Left lung (tissue), 10 donors: ENCODE data around the gene HDLBP. TPM values are rescaled to one million over a fixed set of nuclear protein-coding genes. Genes with fewer than 3 reads are reported as not detected.

Experiments used
- ATAC-seq: fragments of 200-7000 bp; cut with Tn5 transposase; one replicate; pipeline ENCODE4 v1.9.1; 2020; ENCODE audit warnings: moderate library complexity
- DNase-seq, 4 donors: peaks; one replicate each; pipeline ENCODE4 v3.0.0-alpha.2; 2013 to 2020
- H3K27ac ChIP-seq, 2 donors: fragments of 200-600 bp; sonication (generic) in 1 of 2; one replicate each; pipeline versions ENCODE4 v1.5.0 to v1.8.0; 2020 to 2021
- H3K27me3 ChIP-seq, 2 donors: fragments of 200-600 bp; sonication (generic) in 1 of 2; one replicate each; pipeline versions ENCODE4 v1.5.0 to v1.8.0; 2020 to 2021
- H3K36me3 ChIP-seq, 2 donors: fragments of 200-600 bp; sonication (generic) in 1 of 2; one replicate each; pipeline versions ENCODE4 v1.5.0 to v1.8.0; 2020 to 2021
- H3K4me1 ChIP-seq, 2 donors: fragments of 200-600 bp; one replicate each; pipeline ENCODE4 v1.8.0; 2021
- H3K4me3 ChIP-seq, 2 donors: fragments of 200-600 bp; sonication (generic) in 1 of 2; one replicate each; pipeline versions ENCODE4 v1.5.0 to v1.8.0; 2020 to 2021; ENCODE audit warnings: mild to moderate bottlenecking in 1 of 2
- H3K9me3 ChIP-seq, 2 donors: fragments of 200-600 bp; sonication (generic) in 1 of 2; one replicate each; pipeline versions ENCODE4 v1.5.0 to v1.8.0; 2020 to 2021
- CTCF ChIP-seq, 2 donors: fragments of 200-600 bp; sonication (generic) in 1 of 2; IDR thresholded peaks; one replicate each; pipeline versions ENCODE4 v1.5.0 to v1.8.0; 2021; ENCODE audit warnings: antibody characterized with exemption in 2 of 2
- intact Hi-C, 2 donors: fragments of 100-400 bp; cut with DNase I; formaldehyde crosslinking; loops; one replicate each; pipeline versions ENCODE4 v1.11.2 to v1.14.2; 2022
- polyA plus RNA-seq, 6 donors: library from polyadenylated mRNA; unstranded; fragments of 120-200 nt; gene quantifications; one replicate each; pipeline ENCODE4 v1.2.1, GENCODE V29; 2013; ENCODE audit not compliant: insufficient read length in 6 of 6
- total RNA-seq, 2 donors: library from RNA; stranded (reverse); fragmentation: NEBNext Ultra II Directional; extraction: Animal tissue kit (Norgen Biotek cat#: 25700); gene quantifications; one replicate each; pipeline ENCODE4 v1.2.1, GENCODE V29; 2021
- donor health status: DM: no; HTN: yes; CAD: no.
- donor health status: DM: no; HTN: no; CAD: no.

Gene HDLBP
- total and polyA plus RNA-seq, 8 donors = 369 to 567 (median 401) TPM

GRCh38 chr2:241274127-241274526 lies 41.3 kb downstream of the HDLBP start:
- Histone ChIP-seq H3K4me3 (no peak overlapping the region), H3K27ac (no peak overlapping the region), H3K9me3 (no peaks in the 10 kb centered on the region), H3K27me3 (no peaks in the 10 kb centered on the region), H3K4me1 (peaks cover 22 to 50% of the 10 kb centered on the region in 2 donors), H3K36me3 (no peaks in the 10 kb centered on the region)
- no peak for TF ChIP-seq CTCF (IDR thresholded peaks at IDR 0.05)
- DNase-seq (no peak), ATAC-seq (no peak)
- intact Hi-C loops = no loop called here

- H3K4me1 ChIP-seq = peaks cover 22 to 56% of the 10 kb centered on the region in 2 donors
- H3K4me3 ChIP-seq = peak overlapping the region; percentile 79 to 87
- ATAC-seq = no peak
- DNase-seq = no peak
- peaks cover 0 to 5% of the 10 kb centered on the region in 2 donors for H3K36me3 ChIP-seq
- no peaks in the 10 kb centered on the region for H3K9me3 ChIP-seq
- intact Hi-C loops = no loop called here
- no peak for TF ChIP-seq CTCF (IDR thresholded peaks at IDR 0.05)
- H3K27ac ChIP-seq = peak overlapping the region; percentile 89 to 93
- H3K27me3 ChIP-seq = no peaks in the 10 kb centered on the region
Measured at GRCh38 chr2:241273210-241274020, 42.1 kb downstream of the HDLBP start.

GRCh38 chr2:241272303-241273209 lies 42.9 kb downstream of the HDLBP start:
- peaks cover 0 to 13% of the 10 kb centered on the region in 2 donors for H3K36me3 ChIP-seq
- peak overlapping the region; percentile 89 to 93 for H3K27ac ChIP-seq
- no peaks in the 10 kb centered on the region for H3K9me3 ChIP-seq
- intact Hi-C loops = no loop called here
- peaks cover 22 to 56% of the 10 kb centered on the region in 2 donors for H3K4me1 ChIP-seq
- DNase-seq (peak; percentile 54 to 90 (median 72)), ATAC-seq (peak; percentile 75)
- H3K27me3 ChIP-seq = no peaks in the 10 kb centered on the region
- no peak for TF ChIP-seq CTCF (IDR thresholded peaks at IDR 0.05)
- H3K4me3 ChIP-seq = peak overlapping the region; percentile 79 to 87

GRCh38 chr2:241271706-241272302 lies 43.7 kb downstream of the HDLBP start:
- Histone ChIP-seq H3K4me3 (peak overlapping the region; percentile 79 to 87), H3K9me3 (no peaks in the 10 kb centered on the region), H3K4me1 (peaks cover 22 to 56% of the 10 kb centered on the region in 2 donors), H3K27ac (peak overlapping the region; percentile 89 to 93), H3K36me3 (peaks cover 0 to 21% of the 10 kb centered on the region in 2 donors), H3K27me3 (no peaks in the 10 kb centered on the region)
- no peak for TF ChIP-seq CTCF (IDR thresholded peaks at IDR 0.05)
- ATAC-seq (peak; percentile 87), DNase-seq (peak; percentile 64 to 96 (median 86))
- intact Hi-C loops = no loop called here
